Skeletal muscle cell (primary cell): ENCODE results near the gene CDKAL1.
A peak's percentile ranks its signal among the peaks of the same experiment; 100 is the strongest.

Source experiments
- DNase-seq: peaks from one replicate; pipeline ENCODE4 v3.0.0-alpha.2; 2010; ENCODE audit warnings: low read depth
- H3K4me3 ChIP-seq: 2 replicates; pipeline ENCODE4 v1.5.1; 2011; ENCODE audit warnings: low read depth, mild to moderate bottlenecking, control low read depth, low read length, moderate library complexity

CDKAL1 gene

DNA sequence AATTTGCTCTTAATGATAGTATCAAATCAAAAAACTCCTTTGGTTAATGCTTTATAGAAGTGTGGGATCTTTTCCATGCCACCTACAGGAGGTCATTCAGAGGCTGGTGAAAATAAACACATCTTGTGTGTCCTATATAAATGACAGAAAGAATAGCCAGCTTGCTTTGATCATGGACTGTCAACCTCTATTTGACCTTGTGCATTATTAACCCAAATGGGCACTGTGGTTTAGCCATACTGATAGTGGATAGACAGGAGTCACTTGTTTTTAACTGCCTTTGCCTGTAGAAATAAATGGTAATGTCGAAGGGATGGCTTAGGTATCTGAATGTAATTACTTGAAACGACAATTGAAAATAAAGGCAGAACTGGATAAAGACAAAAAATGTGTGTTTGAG, 123.8 kb downstream of the CDKAL1 start:
- no peak for DNase-seq
- no peak overlapping the region for H3K4me3 ChIP-seq

DNA sequence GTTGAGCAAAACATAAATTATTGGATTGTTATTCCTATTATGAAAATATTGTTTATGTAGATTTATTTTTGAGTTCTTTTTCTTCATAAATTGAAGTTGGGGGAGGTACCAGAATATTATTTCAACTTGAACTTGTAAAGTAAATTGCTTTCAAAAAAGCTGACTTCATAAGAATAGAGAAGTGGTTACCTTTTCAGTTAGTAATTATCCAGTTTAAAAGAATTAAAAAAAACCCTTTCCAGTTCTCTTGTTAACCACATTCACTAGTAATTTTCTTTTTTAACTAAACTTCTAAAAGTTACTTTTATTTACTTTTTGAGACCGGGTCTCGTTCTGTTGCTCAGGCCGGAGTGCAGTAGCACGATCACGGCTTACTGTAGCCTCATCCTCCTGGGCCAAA, 124.3 kb downstream of the CDKAL1 start:
- no peak for DNase-seq
- H3K4me3 ChIP-seq = no peak overlapping the region

DNA sequence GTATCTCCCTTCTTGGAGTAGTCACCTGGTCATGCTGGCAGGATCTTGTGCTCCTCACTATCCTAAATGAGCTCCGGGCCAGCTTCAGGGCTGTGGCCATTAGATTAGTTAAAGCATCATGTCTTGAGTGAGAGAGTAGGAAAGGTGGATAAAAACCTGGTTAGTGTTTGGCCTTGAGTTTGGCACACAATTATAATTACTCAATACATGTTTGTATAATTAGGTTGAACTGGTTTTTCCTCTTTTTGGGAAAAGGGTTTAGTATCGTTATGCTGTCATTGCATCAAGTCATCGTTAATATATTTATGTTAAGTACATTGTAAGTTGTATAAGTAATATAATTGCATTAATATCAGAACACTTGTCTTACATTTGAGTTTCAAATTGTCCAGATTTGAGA, 126.3 kb downstream of the CDKAL1 start:
- no peak overlapping the region for H3K4me3 ChIP-seq
- no peak for DNase-seq

DNA sequence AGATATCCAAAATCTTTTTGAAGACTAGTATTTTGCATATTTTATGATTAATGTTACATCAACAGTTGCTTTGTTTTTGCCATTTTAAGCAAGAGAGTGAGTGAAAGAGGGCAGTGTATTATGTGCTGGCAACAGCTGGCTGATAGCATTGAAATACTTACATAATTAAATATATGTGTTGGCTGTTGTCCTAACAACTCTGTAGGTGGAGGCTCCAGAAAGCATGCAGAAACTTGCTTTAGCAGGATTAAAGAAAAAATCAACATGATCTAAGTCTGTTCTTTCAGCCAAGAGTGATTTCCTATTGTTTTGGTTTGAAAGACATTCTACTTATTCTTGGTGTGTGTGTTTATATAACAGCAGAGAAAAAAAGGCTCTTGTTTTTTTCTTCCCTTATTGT, 127.5 kb downstream of the CDKAL1 start:
- H3K4me3 ChIP-seq = no peak overlapping the region
- DNase-seq = peak; percentile 62

DNA sequence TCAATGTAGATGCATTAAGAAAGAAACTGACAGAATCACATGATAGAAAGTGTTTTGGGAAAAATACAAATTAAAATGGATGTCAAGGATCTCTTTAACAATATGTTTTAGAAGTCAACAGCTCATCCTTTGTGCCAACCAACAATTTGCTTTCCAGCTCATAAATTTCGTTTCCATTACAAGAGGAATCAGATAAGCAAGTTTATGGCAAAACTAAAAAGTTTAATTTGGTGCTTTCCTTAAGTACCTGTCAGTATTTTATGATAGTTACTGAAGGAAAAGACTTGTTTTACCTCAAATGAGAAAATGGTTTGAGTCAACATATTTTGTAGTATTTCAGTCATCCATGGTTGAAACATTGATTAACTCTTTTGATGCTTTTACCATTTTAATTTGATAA, 130.0 kb downstream of the CDKAL1 start:
- no peak overlapping the region for H3K4me3 ChIP-seq
- no peak for DNase-seq

GRCh38 chr6:20665290-20665689, 131.0 kb downstream of the CDKAL1 start:
- no peak for DNase-seq
- no peak overlapping the region for H3K4me3 ChIP-seq

DNA sequence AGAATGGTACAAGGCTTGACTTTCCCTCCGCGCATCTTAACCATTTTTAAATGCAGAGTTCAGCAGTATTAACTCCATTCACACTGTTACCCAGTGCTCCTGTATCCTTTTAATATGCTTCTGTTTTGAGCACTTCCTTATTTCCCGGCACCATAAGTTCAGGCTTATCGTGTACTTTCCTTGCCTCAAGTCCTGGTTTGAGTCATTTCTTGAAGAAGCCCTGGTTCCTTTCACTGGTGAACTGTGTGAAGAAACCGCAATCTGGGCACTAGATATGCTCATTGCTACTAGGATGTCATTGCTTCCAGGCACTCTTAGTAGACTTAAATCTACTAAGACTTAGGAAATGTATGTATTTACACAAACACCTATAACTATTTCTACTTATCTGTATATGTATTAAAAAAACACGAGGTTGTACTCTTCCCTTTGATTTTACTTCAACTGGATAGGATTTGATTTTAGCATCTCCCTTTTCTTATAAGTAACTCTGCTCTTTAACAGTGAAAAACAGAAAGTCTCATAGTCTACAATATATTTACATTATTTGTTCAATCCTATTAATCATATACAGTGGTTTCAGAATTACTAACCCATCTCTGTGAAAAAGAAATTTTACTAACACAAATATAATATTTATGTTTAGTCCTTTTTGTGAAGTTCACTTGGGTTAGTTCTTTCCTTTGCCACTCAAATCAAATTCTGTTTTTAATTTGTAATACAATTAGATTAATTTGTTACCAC, 135.5 kb downstream of the CDKAL1 start:
- no peak overlapping the region for H3K4me3 ChIP-seq
- DNase-seq = no peak

- H3K4me3 ChIP-seq = no peak overlapping the region
- DNase-seq = no peak
Observed at GRCh38 chr6:20670750-20671149, 136.5 kb downstream of the CDKAL1 start.

GRCh38 chr6:20672038-20672437, 137.8 kb downstream of the CDKAL1 start:
- no peak overlapping the region for H3K4me3 ChIP-seq
- DNase-seq = no peak

- no peak for DNase-seq
- H3K4me3 ChIP-seq = no peak overlapping the region
Observed at GRCh38 chr6:20673458-20673857, 139.2 kb downstream of the CDKAL1 start.

DNA sequence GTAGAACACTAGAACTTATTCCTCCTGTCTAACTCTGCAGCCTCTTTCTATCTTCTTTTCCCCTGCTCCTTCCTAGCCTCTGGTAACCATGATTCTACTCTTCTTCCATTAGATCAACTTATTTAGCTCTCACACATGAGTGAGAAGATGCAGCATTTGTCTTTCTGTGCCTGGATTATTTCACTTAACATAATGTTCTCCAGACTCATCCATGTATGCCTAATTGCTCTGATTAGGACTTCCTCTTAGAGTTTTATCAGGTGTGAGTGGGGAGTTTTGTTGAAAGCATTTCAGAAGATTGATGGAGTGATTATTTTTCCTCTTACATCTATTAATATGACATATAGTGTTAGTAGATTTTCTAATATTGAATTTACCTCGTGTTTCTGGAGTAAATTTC, 140.4 kb downstream of the CDKAL1 start:
- H3K4me3 ChIP-seq = no peak overlapping the region
- no peak for DNase-seq

- H3K4me3 ChIP-seq = no peak overlapping the region
- no peak for DNase-seq
Observed at GRCh38 chr6:20678831-20679352, 144.6 kb downstream of the CDKAL1 start.

DNA sequence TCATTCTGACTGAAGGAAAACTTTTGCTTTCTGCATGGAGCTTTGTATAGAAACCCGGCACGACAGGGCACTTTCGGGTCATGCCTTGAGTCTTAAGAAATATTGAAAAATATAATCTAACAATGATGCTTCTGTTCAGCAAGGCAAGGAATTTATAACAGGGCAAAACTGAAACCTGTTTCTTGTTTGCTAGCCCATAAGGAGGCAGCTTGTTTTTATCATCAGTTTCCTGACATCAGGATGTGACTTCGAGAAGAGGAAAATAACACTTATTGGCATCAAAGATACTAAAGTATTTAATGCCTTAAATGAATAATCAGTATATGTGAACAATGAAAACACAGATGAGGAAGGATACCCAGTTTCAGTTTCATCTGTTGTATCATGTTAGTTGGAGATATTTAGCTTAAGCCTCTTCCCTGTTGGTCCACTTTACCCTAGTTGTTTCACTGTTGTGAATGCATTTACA, 146.5 kb downstream of the CDKAL1 start:
- no peak for DNase-seq
- no peak overlapping the region for H3K4me3 ChIP-seq

DNA sequence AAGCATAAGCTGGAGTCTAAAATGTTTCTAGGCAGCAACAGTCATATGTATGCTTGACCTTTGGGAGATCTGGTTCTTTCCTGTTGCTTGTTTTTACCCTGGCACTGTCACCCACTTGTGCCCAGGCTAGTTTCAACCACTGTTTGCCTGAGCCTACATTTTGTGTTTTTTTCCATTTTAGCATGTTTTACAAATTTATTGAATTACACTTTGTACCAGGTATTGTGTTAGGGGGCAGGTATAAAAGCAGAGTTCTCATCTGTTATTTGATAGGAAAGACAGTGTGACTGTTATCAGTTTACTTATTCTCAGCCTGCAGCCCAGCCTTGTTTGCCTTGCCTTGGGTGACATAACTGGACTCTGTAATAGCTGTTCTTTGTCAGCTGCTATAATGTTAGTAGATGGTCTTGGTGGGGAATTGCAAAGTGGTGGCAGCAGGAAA, 147.0 kb downstream of the CDKAL1 start:
- DNase-seq = no peak
- H3K4me3 ChIP-seq = no peak overlapping the region

DNA sequence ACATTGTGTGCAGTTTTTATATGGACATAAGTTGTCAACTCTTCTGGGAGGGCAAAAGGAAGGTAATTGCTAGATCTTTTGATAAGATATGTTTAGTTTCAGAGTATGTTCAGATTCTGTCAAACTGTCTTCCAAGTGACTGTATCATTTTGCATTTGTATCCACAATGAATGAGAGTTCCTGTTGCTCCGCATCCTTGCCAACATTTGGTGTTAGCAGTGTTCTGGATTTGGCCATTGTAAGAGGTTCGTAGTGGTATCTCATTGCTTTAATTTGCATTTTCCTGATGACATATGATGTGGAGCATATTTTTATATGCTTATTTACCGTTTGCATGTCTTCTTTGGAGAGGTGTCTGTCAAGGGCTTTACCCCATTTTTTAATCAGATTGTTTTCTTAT, 150.2 kb downstream of the CDKAL1 start:
- DNase-seq = no peak
- no peak overlapping the region for H3K4me3 ChIP-seq

- DNase-seq = no peak
- no peak overlapping the region for H3K4me3 ChIP-seq
Observed at GRCh38 chr6:20686142-20686541, 151.9 kb downstream of the CDKAL1 start.

DNA sequence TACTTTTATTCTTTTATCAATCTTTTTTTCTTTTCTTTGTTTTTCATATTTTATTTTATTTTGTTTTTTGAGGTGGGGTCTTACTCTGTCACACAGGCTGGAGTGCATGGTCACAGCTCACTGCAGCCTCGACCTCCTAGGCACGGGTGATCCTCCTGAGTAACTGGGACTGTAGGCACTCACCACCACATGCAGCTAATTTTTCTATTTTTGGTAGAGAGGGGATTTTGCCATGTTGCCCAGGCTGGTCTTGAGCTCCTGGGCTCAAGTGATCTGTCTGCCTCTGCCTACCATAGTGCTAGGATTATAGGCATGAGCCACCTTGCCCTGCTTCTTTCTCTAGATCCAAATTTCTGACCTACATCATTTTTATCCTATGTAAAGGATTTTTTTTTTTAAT, 153.2 kb downstream of the CDKAL1 start:
- H3K4me3 ChIP-seq = no peak overlapping the region
- DNase-seq = no peak

GRCh38 chr6:20688710-20689500, 154.6 kb downstream of the CDKAL1 start:
- no peak overlapping the region for H3K4me3 ChIP-seq
- DNase-seq = peak; percentile 88

GRCh38 chr6:20691185-20691584, 156.9 kb downstream of the CDKAL1 start:
- DNase-seq = no peak

GRCh38 chr6:20692023-20692422, 157.8 kb downstream of the CDKAL1 start:
- DNase-seq = no peak
- no peak overlapping the region for H3K4me3 ChIP-seq

More at GRCh38 chr6:20691185-20691584, 156.9 kb downstream of the CDKAL1 start:
- H3K4me3 ChIP-seq = no peak overlapping the region
